HepG2 (cell line): ENCODE data around the gene APEX1. TPM values are rescaled to one million over a fixed set of nuclear protein-coding genes. Genes with fewer than 3 reads are reported as not detected.

ENCODE experiments used
- BRD4 ChIP-seq: sonication (generic); formaldehyde crosslinking; IDR thresholded peaks from 2 replicates; pipeline ENCODE4 v1.4.0; 2020; ENCODE audit warnings: missing genetic modification reagents
- HMG20A ChIP-seq: IDR thresholded peaks from 2 replicates; pipeline ENCODE4 v1.6.1; 2016; ENCODE audit warnings: borderline replicate concordance
- IRX3 ChIP-seq: sonication (generic); formaldehyde crosslinking; IDR thresholded peaks from 2 replicates; pipeline ENCODE4 v1.8.1; 2023; ENCODE audit warnings: mild to moderate bottlenecking, low read depth, missing genetic modification reagents, borderline replicate concordance
- KLF12 ChIP-seq: sonication (generic); formaldehyde crosslinking; IDR thresholded peaks from 2 replicates; pipeline ENCODE4 v1.4.0; 2020; ENCODE audit warnings: missing genetic modification reagents, borderline replicate concordance
- MIER2 ChIP-seq: IDR thresholded peaks from 2 replicates; pipeline ENCODE4 v1.6.1; 2016; ENCODE audit warnings: missing biosample characterization, missing genetic modification reagents
- MTF2 ChIP-seq: sonication (generic); formaldehyde crosslinking; IDR thresholded peaks from 2 replicates; pipeline ENCODE4 v1.5.0; 2020; ENCODE audit warnings: missing genetic modification reagents, borderline replicate concordance
- PHF5A ChIP-seq: IDR thresholded peaks from one replicate; pipeline ENCODE4 v1.6.1; 2018; ENCODE audit warnings: low read depth, missing genetic modification reagents; ENCODE audit not compliant: unreplicated experiment
- TAF1 ChIP-seq: sonication (generic); formaldehyde crosslinking; IDR thresholded peaks from 2 replicates; pipeline ENCODE4 v1.4.0; 2020; ENCODE audit warnings: missing genetic modification reagents
- THYN1 ChIP-seq: sonication (generic); formaldehyde crosslinking; IDR thresholded peaks from 2 replicates; pipeline ENCODE4 v1.8.1; 2023; ENCODE audit warnings: low read depth, mild to moderate bottlenecking, moderate library complexity, missing genetic modification reagents, borderline replicate concordance
- ZFP36L1 ChIP-seq: sonication (generic); formaldehyde crosslinking; IDR thresholded peaks from 2 replicates; pipeline ENCODE4 v1.8.0; 2022; ENCODE audit warnings: mild to moderate bottlenecking, missing genetic modification reagents, moderate library complexity
- ZNF143 ChIP-seq: sonication (generic); formaldehyde crosslinking; IDR thresholded peaks from 2 replicates; pipeline ENCODE4 v1.4.0; 2020; ENCODE audit warnings: missing genetic modification reagents
- ZNF362 ChIP-seq: sonication (generic); formaldehyde crosslinking; IDR thresholded peaks from 2 replicates; pipeline ENCODE4 v1.4.0; 2020; ENCODE audit warnings: missing genetic modification reagents, mild to moderate bottlenecking, borderline replicate concordance
- ZNF446 ChIP-seq: sonication (generic); formaldehyde crosslinking; IDR thresholded peaks from 2 replicates; pipeline ENCODE4 v1.5.0; 2020; ENCODE audit warnings: mild to moderate bottlenecking, missing genetic modification reagents
- ZNF607 ChIP-seq: sonication (generic); formaldehyde crosslinking; IDR thresholded peaks from 2 replicates; pipeline ENCODE4 v1.5.1; 2020; ENCODE audit warnings: missing genetic modification reagents, mild to moderate bottlenecking, borderline replicate concordance
- ZUFSP ChIP-seq: sonication (generic); formaldehyde crosslinking; IDR thresholded peaks from 2 replicates; pipeline ENCODE4 v1.9.0; 2021; ENCODE audit warnings: missing genetic modification reagents, mild to moderate bottlenecking, borderline replicate concordance
- polyA plus RNA-seq, 8 experiments: library from polyadenylated mRNA; depleted of rRNA in 3 of 8; stranded (reverse) in 7 of 8; unstranded in 1 of 8; fragments of >200 nt; fragmentation: Illumina TruSeq in 4 of 8; extraction: Trizol in 4 of 8; gene quantifications; 2 replicates each; pipeline versions ENCODE4 v1.2.1 to v1.2.3, GENCODE V29; 2011 to 2016; ENCODE audit warnings: low read depth in 4 of 8, missing spikeins in 1 of 8, mixed read lengths in 1 of 8; ENCODE audit not compliant: insufficient read depth in 1 of 8
- total RNA-seq, 5 experiments: library from RNA; depleted of rRNA; stranded (reverse); fragments of >200 nt; fragmentation: Illumina TruSeq; extraction: Trizol; gene quantifications; 2 replicates each; pipeline ENCODE4 v1.2.3, GENCODE V29; 2016; ENCODE audit warnings: low read depth in 1 of 5
- TF ChIP-seq, protein P1 (sequence below): sonication (generic); formaldehyde crosslinking; IDR thresholded peaks from 2 replicates; pipeline ENCODE4 v1.8.1; 2022; ENCODE audit warnings: low read depth, mild to moderate bottlenecking, missing genetic modification reagents
- TF ChIP-seq, protein P2 (sequence below): sonication (generic); formaldehyde crosslinking; IDR thresholded peaks from 2 replicates; pipeline ENCODE4 v1.4.0; 2020; ENCODE audit warnings: missing genetic modification reagents
- TF ChIP-seq, protein P3 (sequence below): sonication (generic); formaldehyde crosslinking; IDR thresholded peaks from 2 replicates; pipeline ENCODE4 v1.8.0; 2022; ENCODE audit warnings: missing genetic modification reagents, mild to moderate bottlenecking, borderline replicate concordance

APEX1 gene
- total and polyA plus RNA-seq, 2 of the 13 experiments (the other 11 are each of a cell fraction or from before 2014, with no cell fraction given) = 171 to 405 TPM

- no peak for TF ChIP-seq ZNF362 (CRISPR knock-in tag)
- peak; percentile 73; the same call in 1 of the 2 replicates for TF ChIP-seq MIER2
- no peak for TF ChIP-seq MTF2 (CRISPR knock-in tag)
- TF ChIP-seq HMG20A (CRISPR knock-in tag) = no peak
- TF ChIP-seq ZFP36L1 = peak; percentile 99
- TF ChIP-seq, protein P1, sequence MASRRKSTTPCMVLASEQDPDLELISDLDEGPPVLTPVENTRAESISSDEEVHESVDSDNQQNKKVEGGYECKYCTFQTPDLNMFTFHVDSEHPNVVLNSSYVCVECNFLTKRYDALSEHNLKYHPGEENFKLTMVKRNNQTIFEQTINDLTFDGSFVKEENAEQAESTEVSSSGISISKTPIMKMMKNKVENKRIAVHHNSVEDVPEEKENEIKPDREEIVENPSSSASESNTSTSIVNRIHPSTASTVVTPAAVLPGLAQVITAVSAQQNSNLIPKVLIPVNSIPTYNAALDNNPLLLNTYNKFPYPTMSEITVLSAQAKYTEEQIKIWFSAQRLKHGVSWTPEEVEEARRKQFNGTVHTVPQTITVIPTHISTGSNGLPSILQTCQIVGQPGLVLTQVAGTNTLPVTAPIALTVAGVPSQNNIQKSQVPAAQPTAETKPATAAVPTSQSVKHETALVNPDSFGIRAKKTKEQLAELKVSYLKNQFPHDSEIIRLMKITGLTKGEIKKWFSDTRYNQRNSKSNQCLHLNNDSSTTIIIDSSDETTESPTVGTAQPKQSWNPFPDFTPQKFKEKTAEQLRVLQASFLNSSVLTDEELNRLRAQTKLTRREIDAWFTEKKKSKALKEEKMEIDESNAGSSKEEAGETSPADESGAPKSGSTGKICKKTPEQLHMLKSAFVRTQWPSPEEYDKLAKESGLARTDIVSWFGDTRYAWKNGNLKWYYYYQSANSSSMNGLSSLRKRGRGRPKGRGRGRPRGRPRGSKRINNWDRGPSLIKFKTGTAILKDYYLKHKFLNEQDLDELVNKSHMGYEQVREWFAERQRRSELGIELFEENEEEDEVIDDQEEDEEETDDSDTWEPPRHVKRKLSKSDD (CRISPR knock-in tag) = peak; percentile 18
- TF ChIP-seq ZNF607 = peak; percentile 66; the same call in 1 of the 2 replicates
- TF ChIP-seq, protein P2, sequence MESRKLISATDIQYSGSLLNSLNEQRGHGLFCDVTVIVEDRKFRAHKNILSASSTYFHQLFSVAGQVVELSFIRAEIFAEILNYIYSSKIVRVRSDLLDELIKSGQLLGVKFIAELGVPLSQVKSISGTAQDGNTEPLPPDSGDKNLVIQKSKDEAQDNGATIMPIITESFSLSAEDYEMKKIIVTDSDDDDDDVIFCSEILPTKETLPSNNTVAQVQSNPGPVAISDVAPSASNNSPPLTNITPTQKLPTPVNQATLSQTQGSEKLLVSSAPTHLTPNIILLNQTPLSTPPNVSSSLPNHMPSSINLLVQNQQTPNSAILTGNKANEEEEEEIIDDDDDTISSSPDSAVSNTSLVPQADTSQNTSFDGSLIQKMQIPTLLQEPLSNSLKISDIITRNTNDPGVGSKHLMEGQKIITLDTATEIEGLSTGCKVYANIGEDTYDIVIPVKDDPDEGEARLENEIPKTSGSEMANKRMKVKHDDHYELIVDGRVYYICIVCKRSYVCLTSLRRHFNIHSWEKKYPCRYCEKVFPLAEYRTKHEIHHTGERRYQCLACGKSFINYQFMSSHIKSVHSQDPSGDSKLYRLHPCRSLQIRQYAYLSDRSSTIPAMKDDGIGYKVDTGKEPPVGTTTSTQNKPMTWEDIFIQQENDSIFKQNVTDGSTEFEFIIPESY (CRISPR knock-in tag) = peak; percentile 78
- no peak for TF ChIP-seq THYN1 (CRISPR knock-in tag)
- no peak for TF ChIP-seq ZUFSP (CRISPR knock-in tag)
- peak; percentile 20; the same call in 1 of the 2 replicates for TF ChIP-seq BRD4
- TF ChIP-seq PHF5A = peak; percentile 90
- peak; percentile 56 for TF ChIP-seq TAF1 (CRISPR knock-in tag)
- 0 out of 2 replicates have a peak, but pooled peaks have one; percentile 85 for TF ChIP-seq ZNF446
- TF ChIP-seq KLF12 (CRISPR knock-in tag) = peak; percentile 63
- peak; percentile 77; the same call in 1 of the 2 replicates for TF ChIP-seq IRX3
- TF ChIP-seq, protein P3, sequence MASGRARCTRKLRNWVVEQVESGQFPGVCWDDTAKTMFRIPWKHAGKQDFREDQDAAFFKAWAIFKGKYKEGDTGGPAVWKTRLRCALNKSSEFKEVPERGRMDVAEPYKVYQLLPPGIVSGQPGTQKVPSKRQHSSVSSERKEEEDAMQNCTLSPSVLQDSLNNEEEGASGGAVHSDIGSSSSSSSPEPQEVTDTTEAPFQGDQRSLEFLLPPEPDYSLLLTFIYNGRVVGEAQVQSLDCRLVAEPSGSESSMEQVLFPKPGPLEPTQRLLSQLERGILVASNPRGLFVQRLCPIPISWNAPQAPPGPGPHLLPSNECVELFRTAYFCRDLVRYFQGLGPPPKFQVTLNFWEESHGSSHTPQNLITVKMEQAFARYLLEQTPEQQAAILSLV (CRISPR knock-in tag) = peak; percentile 88
- peak; percentile 68 for TF ChIP-seq ZNF143 (CRISPR knock-in tag)
Measured at GRCh38 chr14:20461225-20462141, 6.5 kb downstream of the APEX1 start, which contains the start of gene PIP4P1 (continued).
